HFF-Myc (cell line): ENCODE measurements around the gene UBE2D1.

ENCODE experiments used
- DNase-seq: peaks from one replicate; pipeline ENCODE4 v3.0.0-alpha.2; 2011; ENCODE audit warnings: low read depth; ENCODE audit errors: extremely low read depth
- H3K4me3 ChIP-seq: replicated peaks from 2 replicates; pipeline ENCODE4 v1.5.1; 2011; ENCODE audit warnings: low read depth, mild to moderate bottlenecking, control low read depth, low read length
- CTCF ChIP-seq: IDR thresholded peaks from 2 replicates; pipeline ENCODE4 v1.5.1; 2012; ENCODE audit warnings: mild to moderate bottlenecking, low read depth, low read length, control low read depth; ENCODE audit errors: missing control alignments

UBE2D1 gene

GRCh38 chr10:58399410-58399809 lies 64.6 kb downstream of the UBE2D1 start:
- no peak for DNase-seq
- no peak for TF ChIP-seq CTCF

GRCh38 chr10:58400609-58401008 lies 65.8 kb downstream of the UBE2D1 start:
- no peak for DNase-seq
- no peak overlapping the region for H3K4me3 ChIP-seq
- TF ChIP-seq CTCF, result no peak

More at GRCh38 chr10:58399410-58399809, 64.6 kb downstream of the UBE2D1 start:
- H3K4me3 ChIP-seq, result no peak overlapping the region

GRCh38 chr10:58404001-58404400 lies 69.2 kb downstream of the UBE2D1 start:
- H3K4me3 ChIP-seq, result no peak overlapping the region
- TF ChIP-seq CTCF, result no peak
- DNase-seq, result no peak

GRCh38 chr10:58409956-58410610 lies 75.3 kb downstream of the UBE2D1 start:
- TF ChIP-seq CTCF, result no peak
- no peak for DNase-seq
- H3K4me3 ChIP-seq, result no peak overlapping the region

- no peak for DNase-seq
- no peak overlapping the region for H3K4me3 ChIP-seq
- TF ChIP-seq CTCF, result peak; percentile 18
Measured at GRCh38 chr10:58412502-58412961, 77.7 kb downstream of the UBE2D1 start.

GRCh38 chr10:58414270-58415041 lies 79.7 kb downstream of the UBE2D1 start:
- TF ChIP-seq CTCF, result peak; percentile 43
- peak; percentile 63 for DNase-seq
- H3K4me3 ChIP-seq, result no peak overlapping the region
